RWPE1 (cell line): ENCODE measurements around the gene PSME3IP1.
"Not testable (repeated sequence)": the region's sequence is repeated elsewhere in the genome, so short reads cannot be mapped to it uniquely, and the experiment has no call there.

Experiments
- CTCF ChIA-PET: fragments of 350-600 bp; sonication (Branson Sonifier 250); formaldehyde crosslinking; extraction: SDS; loops from one replicate; lab custom pipeline; 2021; lab: Yijun Ruan, JAX
- POLR2A ChIA-PET: fragments of 400-600 bp; formaldehyde crosslinking; extraction: SDS; loops from one replicate; lab custom pipeline; 2020; ENCODE audit warnings: antibody characterized with exemption; ENCODE audit not compliant: low non-redundant PET; lab: Yijun Ruan, JAX
- DNase-seq: peaks from one replicate; pipeline ENCODE4 v3.0.0; 2012; ENCODE audit warnings: low spot score
- H3K27ac ChIP-seq: fragments of 450-650 bp; 2 replicates; pipeline ENCODE4 v1.5.1; 2017
- TF ChIP-seq, protein P1 (sequence below): fragments of 450-650 bp; conservative IDR thresholded peaks from 2 replicates; pipeline ENCODE4 v1.5.1; 2017; ENCODE audit warnings: low read depth, mild to moderate bottlenecking

Gene PSME3IP1

DNA sequence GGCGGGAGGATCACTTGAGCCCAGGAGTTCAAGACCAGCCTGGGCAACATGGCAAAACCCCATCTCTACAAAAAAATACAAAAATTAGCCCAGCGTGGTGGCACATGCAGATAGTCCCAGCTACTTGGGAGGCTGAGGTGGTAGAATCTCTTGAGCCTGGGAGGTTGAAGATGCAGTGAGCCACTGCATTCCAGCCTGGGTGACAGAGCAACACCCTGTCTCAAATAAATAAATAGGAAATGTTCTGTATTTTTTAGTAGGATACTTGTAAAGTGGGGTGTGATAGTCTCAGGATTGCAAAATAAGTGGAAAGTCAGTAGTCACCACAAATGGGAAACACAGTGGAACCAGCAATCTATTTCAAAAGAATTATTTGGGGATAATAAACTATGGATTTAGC is 4.3 kb upstream of the PSME3IP1 start:
- TF ChIP-seq, protein P1, sequence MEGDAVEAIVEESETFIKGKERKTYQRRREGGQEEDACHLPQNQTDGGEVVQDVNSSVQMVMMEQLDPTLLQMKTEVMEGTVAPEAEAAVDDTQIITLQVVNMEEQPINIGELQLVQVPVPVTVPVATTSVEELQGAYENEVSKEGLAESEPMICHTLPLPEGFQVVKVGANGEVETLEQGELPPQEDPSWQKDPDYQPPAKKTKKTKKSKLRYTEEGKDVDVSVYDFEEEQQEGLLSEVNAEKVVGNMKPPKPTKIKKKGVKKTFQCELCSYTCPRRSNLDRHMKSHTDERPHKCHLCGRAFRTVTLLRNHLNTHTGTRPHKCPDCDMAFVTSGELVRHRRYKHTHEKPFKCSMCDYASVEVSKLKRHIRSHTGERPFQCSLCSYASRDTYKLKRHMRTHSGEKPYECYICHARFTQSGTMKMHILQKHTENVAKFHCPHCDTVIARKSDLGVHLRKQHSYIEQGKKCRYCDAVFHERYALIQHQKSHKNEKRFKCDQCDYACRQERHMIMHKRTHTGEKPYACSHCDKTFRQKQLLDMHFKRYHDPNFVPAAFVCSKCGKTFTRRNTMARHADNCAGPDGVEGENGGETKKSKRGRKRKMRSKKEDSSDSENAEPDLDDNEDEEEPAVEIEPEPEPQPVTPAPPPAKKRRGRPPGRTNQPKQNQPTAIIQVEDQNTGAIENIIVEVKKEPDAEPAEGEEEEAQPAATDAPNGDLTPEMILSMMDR: no peak
- POLR2A ChIA-PET: no interaction called here
- peak overlapping the region; percentile 59 for H3K27ac ChIP-seq
- CTCF ChIA-PET: no interaction called here
- no peak for DNase-seq

DNA sequence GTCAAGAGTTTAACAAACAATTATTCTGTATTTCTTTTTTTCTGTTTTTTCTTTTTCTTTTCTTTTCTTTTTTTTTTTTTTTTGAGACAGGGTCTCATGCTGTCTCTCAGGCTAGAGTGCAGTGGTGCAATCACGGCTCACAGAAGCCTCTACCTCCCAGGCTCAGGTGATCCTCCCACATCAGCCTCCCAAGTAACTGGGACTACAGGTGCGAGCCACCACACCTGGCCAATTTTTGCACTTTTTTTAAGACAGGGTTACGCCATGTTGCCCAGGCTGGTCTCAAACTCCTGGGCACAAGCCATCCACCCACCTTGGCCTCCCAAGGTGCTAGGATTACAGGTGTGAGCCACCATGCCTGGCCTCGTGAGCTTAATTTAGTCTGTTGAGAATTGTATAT is 3.7 kb upstream of the PSME3IP1 start:
- DNase-seq, CTCF ChIA-PET, POLR2A ChIA-PET: not testable (repeated sequence)
- peak overlapping the region; percentile 59 for H3K27ac ChIP-seq

DNA sequence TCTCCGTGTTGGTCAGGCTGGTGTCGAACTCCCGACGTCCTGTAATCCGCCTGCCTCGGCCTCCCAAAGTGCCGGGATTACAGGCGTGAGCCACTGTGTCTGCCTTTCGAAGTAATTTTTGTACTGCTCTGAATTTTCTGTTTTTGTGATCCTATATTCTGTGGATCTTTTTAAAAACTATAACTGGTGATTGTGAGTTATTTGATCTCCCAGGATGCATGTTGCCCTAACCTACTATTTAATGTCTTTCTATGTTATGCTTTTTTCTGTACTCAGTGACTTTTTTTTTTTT is 2.8 kb upstream of the PSME3IP1 start:
- DNase-seq: no peak
- CTCF ChIA-PET: no interaction called here
- H3K27ac ChIP-seq: peak overlapping the region; percentile 63
- TF ChIP-seq, protein P1: no peak
- POLR2A ChIA-PET: no interaction called here

DNA sequence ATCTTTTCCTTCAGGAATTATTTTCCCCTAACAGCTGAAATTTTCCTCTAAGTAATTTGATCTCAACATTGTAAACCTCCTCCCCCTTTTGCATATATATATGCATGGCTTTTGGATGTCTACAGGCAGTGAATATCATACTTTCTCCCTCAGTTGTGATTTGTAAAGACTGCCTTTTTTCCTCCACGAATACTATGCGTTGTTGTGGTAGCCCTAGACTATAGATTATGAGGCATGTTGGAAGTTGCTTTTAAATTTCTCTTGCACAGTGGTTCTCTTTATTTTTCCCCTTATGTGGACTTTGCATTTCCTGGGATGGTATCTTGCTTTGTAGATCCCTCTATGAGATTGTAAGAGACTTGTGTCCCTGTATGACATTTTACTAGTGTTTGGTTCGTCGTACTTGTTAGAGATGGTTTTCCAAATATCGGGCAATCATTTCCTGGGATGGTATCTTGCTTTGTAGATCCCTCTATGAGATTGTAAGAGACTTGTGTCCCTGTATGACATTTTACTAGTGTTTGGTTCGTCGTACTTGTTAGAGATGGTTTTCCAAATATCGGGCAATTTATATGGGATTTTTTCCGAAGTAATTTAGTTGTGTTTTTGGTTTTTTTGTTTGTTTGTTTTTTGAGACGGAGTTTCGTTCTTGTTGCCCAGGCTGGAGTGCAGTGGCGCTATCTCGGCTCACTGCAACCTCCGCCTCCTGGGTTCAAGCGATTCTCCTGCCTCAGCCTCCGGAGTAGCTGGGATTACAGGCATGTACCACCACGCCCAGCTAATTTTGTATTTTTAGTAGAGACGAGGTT is 2.3 kb upstream of the PSME3IP1 start:
- CTCF ChIA-PET: interaction anchor here (0.7 kb wide), 1 partner anchor 96 kb away, joined by 3 read pairs; the partner anchor contains the start of gene CPNE2
- H3K27ac ChIP-seq: peak overlapping the region; percentile 63
- POLR2A ChIA-PET, DNase-seq: not testable (repeated sequence)

DNA sequence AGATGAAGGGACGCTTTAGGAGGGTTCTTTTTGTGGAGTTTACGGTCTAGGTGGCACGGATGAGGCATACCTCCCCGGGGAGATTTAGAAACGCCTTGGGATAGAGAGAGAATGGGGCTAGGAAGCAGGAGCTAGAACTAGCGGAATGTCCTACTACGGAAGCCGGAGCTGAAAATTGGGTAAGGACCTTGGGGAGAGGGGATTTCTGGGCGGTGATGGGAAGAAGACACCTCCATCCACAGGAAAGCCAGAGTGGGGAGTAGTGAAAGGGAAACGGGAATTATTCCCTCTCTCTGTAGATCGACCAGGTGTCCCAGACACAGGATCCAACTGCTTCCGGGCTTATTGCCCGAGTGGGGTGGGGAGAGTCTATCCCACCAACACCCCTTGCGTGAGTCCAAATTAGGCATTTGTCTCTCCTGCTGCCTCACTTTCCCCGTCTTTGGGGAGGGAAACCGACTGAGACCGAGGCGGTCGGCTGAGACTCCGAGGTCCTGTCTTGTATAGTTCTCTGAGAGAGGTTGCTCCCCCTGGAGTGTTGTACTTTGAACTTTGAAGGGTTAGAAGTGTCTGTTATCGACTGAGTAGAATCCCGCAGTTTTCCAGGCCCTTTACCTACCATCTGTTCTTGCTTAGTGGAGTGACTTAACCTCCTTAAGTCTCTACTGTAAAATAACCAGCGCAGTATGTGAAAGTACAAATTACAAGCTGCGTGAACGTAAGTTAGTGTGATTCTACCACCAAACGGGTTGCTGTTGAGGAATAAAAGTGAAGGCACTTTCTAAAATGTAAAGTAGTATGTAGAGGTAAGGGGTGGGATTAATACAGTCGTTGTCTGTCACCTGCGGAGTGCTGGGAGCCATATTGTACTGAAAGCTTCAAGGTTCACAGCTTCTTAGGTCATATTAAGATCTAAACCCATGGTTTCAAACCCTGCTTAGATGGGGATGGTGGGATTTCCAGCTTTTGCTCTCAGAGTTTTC is 1.3 kb upstream of the PSME3IP1 start:
- H3K27ac ChIP-seq: peak overlapping the region; percentile 97

DNA sequence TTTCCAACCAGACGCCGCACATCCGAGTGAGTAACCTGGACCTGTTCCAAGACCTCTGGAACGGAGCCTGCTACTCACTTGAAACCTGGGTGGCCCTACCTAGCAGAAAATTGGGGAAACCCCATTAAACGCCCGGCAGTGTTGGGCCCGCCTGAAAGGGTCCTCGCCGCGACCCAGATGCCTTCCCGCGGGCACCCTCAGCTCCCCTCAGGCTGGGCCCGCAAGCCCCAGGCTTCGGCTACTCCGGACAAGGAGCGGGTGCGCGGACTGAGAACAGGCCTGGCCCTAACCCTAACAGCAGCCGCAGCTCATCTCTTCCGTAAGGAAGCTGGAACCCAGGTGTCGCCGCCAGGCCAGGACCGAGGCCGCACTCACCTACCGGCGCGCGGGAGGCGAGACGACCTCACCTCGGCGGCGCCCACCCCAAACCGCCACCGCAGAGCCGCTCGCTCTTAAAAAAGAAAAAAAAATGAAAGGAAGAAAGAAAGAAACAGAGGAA is 344 bp downstream of the PSME3IP1 start:
- peak; percentile 60 for DNase-seq
- POLR2A ChIA-PET: interaction anchor here (0.8 kb wide), 1 partner anchor 108 kb away, joined by 3 read pairs; no protein-coding TSS in a partner anchor
- CTCF ChIA-PET: interaction anchor here (0.6 kb wide), 1 partner anchor 81 kb away, joined by 4 read pairs; no protein-coding TSS in a partner anchor
- peak overlapping the region; percentile 97 for H3K27ac ChIP-seq
- TF ChIP-seq, protein P1: no peak

More for the DNA sequence above, 1.3 kb upstream of the PSME3IP1 start:
- TF ChIP-seq, protein P1: no peak
- DNase-seq: peak; percentile 41
- CTCF ChIA-PET: interaction anchor here (0.7 kb wide), 1 partner anchor 95 kb away, joined by 3 read pairs; the partner anchor contains the start of gene CPNE2
- POLR2A ChIA-PET: no interaction called here

DNA sequence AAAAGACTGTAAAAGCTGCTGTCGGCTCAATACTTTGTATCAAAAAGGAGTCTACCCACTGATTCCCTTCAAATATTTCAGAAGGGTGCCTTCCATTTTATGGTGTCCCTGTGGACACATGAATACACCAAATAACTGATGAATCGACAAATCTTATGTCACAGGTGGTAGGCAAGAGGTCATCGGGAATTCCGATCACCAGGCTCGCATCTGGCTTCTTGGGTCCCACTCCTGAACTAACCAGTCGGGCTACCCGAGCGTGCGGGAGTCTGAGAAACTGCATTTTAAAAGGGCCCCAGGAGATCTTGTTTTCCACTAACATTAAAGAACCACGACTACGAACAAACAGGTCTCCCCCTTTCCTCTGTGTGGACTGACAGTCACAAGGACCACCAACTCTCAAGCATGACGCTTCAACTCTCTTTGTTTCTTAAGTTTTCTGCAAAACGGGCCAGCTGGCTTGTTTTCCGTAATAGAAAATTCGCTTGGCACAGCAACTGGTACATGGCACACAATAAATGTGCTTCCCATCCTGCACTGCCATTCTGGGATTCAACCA is 873 bp downstream of the PSME3IP1 start:
- POLR2A ChIA-PET: no interaction called here
- CTCF ChIA-PET: interaction anchor here (0.6 kb wide), 1 partner anchor 80 kb away, joined by 4 read pairs; no protein-coding TSS in a partner anchor
- DNase-seq: no peak
- TF ChIP-seq, protein P1: no peak
- peak overlapping the region; percentile 97 for H3K27ac ChIP-seq
